Vagina (tissue), 2 donors: ENCODE data around the gene PHACTR3. TPM values are rescaled to one million over a fixed set of nuclear protein-coding genes. Genes with fewer than 3 reads are reported as not detected.

Source experiments
- DNase-seq, 2 donors: peaks; one replicate each; pipeline ENCODE4 v3.0.0-alpha.2; 2017; ENCODE audit errors: extremely low spot score in 2 of 2
- H3K27ac ChIP-seq: fragments of 200-600 bp; sonication (generic); one replicate; pipeline ENCODE4 v1.5.1; 2019
- H3K27me3 ChIP-seq: fragments of 200-600 bp; sonication (generic); one replicate; pipeline ENCODE4 v1.5.1; 2019
- H3K36me3 ChIP-seq, 2 donors: fragments of 200-600 bp; sonication (generic); one replicate each; pipeline ENCODE4 v1.5.1; 2017 to 2019
- H3K4me1 ChIP-seq: fragments of 200-600 bp; sonication (generic); one replicate; pipeline ENCODE4 v1.5.1; 2019
- H3K4me3 ChIP-seq, 2 donors: fragments of 200-600 bp; sonication (generic); 1 replicate in 1 of 2; 2 replicates in 1 of 2; pipeline ENCODE4 v1.5.1; 2016 to 2019
- H3K9me3 ChIP-seq: fragments of 200-600 bp; sonication (generic); one replicate; pipeline ENCODE4 v1.5.1; 2019
- CTCF ChIP-seq, 3 experiments: fragments of 450-650 bp in 2 of 3; fragments of 200-600 bp in 1 of 3; sonication (generic) in 1 of 3; IDR thresholded peaks; one replicate each; pipeline ENCODE4 v1.5.1; 2017 to 2019; ENCODE audit warnings: antibody characterized with exemption in 3 of 3, mild to moderate bottlenecking in 2 of 3, moderate library complexity in 2 of 3
- POLR2A ChIP-seq, 2 donors: fragments of 450-650 bp; IDR thresholded peaks; one replicate each; pipeline ENCODE4 v1.6.1; 2017; ENCODE audit warnings: antibody characterized with exemption in 2 of 2, mild to moderate bottlenecking in 2 of 2, moderate library complexity in 2 of 2
- POLR2AphosphoS5 ChIP-seq, 2 donors: sonication (generic); formaldehyde crosslinking; IDR thresholded peaks; one replicate each; pipeline ENCODE4 v1.9.0; 2017; ENCODE audit warnings: antibody characterized with exemption in 2 of 2, mild to moderate bottlenecking in 2 of 2, low read depth in 1 of 2; ENCODE audit not compliant: insufficient read depth in 1 of 2
- intact Hi-C: fragments of 100-400 bp; cut with DNase I; formaldehyde crosslinking; loops from one replicate; pipeline ENCODE4 v1.15.1; 2023
- total RNA-seq: library from RNA; depleted of rRNA; stranded (reverse); fragments of >200 nt; gene quantifications from one replicate; pipeline ENCODE4 v1.2.3, GENCODE V29; 2016

PHACTR3 gene
- total RNA-seq, 1 donor from 2014 or later: 8.3 TPM

- no peak overlapping the region for H3K4me3 ChIP-seq
- intact Hi-C loops: no loop called here
- DNase-seq: peak in 1 of 2 donors; percentile 65
- H3K36me3 ChIP-seq: no peaks in the 10 kb centered on the region
- H3K27ac ChIP-seq: no peak overlapping the region
- H3K4me1 ChIP-seq: peaks cover 15% of the 10 kb centered on the region
- no peak for TF ChIP-seq CTCF (IDR thresholded peaks at IDR 0.05)
- TF ChIP-seq POLR2AphosphoS5 (IDR thresholded peaks at IDR 0.05; ENCODE audit: insufficient read depth in 1 of 2, low read depth in 1 of 2): no peak
- TF ChIP-seq POLR2A (IDR thresholded peaks at IDR 0.05): no peak
- no peaks in the 10 kb centered on the region for H3K9me3 ChIP-seq
- H3K27me3 ChIP-seq: no peaks in the 10 kb centered on the region
These were observed 218.1 kb downstream of the PHACTR3 start for GRCh38 chr20:59822291-59823029.

GRCh38 chr20:59823030-59823423 lies 218.7 kb downstream of the PHACTR3 start:
- Histone ChIP-seq H3K4me1 (peaks cover 15% of the 10 kb centered on the region), H3K4me3 (no peak overlapping the region), H3K27me3 (no peaks in the 10 kb centered on the region), H3K36me3 (no peaks in the 10 kb centered on the region), H3K27ac (no peak overlapping the region), H3K9me3 (no peaks in the 10 kb centered on the region)
- TF ChIP-seq POLR2AphosphoS5 (IDR thresholded peaks at IDR 0.05; ENCODE audit: insufficient read depth in 1 of 2, low read depth in 1 of 2) (no peak), POLR2A (IDR thresholded peaks at IDR 0.05) (no peak), CTCF (IDR thresholded peaks at IDR 0.05) (no peak)
- intact Hi-C loops: no loop called here
- peak in 1 of 2 donors; percentile 49 for DNase-seq

DNA sequence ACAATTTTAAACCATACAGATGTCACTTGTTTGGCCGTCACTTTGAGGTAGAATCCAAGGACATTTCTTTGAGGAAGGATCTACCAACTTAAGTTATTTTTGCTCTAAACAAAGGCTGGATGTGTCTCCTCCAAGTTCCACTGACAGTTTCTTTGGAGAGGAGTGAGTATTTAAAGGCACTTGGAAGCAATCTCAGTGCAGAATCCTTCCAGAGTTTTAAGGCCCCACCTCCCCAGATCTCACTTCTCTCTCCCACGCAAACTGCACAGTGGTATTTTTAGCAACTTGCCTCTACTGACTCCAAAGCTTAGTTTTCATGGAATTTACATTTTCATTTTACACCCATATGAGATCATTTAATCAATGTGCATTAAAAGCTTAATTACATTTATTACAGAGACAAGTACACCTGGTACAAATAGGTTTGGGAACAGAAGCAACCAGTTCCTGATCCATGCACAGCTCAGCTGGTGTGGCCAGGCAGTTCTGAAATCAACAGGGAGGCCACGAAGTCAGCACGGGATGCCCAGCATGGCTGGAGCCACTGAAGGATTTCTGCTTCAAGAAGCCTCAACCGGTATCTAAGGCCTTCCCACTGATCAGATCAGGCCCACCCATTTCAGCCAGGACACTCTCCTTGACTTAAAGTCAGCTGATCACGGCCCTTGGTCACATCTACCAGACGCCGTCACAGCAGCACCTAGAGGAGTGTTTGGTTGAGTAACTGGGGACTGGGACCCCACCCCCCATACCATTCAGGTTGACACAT lies 219.3 kb downstream of the PHACTR3 start:
- intact Hi-C loops: no loop called here
- H3K36me3 ChIP-seq: no peaks in the 10 kb centered on the region
- peaks cover 15% of the 10 kb centered on the region for H3K4me1 ChIP-seq
- H3K4me3 ChIP-seq: no peak overlapping the region
- DNase-seq: peak in 1 of 2 donors; percentile 77
- H3K27ac ChIP-seq: no peak overlapping the region
- H3K27me3 ChIP-seq: no peaks in the 10 kb centered on the region
- no peaks in the 10 kb centered on the region for H3K9me3 ChIP-seq
- TF ChIP-seq CTCF (IDR thresholded peaks at IDR 0.05): no peak
- TF ChIP-seq POLR2A (IDR thresholded peaks at IDR 0.05): no peak
- TF ChIP-seq POLR2AphosphoS5 (IDR thresholded peaks at IDR 0.05; ENCODE audit: insufficient read depth in 1 of 2, low read depth in 1 of 2): no peak

DNA sequence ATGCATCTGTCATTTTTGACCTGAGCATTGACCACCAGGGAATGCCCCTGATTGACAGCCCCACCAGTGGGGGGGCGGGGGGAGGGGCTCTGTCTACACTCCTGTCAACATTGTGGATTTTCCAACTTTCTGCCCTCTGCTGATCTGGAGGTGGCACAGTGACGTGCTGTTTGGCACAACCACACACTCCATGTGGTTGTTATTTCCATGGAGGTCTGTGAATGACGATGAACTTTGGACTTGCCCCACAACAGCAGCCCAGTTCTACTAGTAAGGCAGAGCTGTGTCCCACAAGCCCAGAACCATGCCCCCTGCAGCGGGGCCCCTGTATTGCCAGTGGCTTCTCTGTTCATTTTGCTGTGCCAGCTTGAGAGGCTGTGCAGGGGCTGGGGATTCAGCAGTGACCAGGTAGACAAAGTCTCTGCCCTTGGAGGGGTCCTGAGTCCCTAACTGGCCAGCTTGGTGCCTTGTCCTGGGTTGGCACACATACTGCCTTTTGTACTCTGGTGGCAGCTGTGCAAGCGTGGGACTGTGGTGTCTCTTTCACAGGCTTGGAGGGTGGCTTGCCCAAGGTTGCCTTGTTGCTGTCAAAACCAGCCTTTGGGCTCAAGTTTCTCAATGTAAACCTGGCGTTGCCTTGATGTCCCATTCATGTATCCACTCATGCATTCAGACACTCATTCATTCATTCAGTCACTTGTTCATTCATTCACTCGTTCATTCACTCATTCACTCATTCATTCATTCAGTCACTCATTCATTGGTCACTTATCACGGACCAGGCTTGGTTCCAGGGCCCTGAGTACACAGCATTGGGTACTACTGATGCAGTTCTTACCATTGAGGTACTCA lies 220.6 kb downstream of the PHACTR3 start:
- no peak overlapping the region for H3K4me3 ChIP-seq
- H3K27me3 ChIP-seq: no peaks in the 10 kb centered on the region
- H3K9me3 ChIP-seq: no peaks in the 10 kb centered on the region
- H3K36me3 ChIP-seq: no peaks in the 10 kb centered on the region
- peaks cover 19% of the 10 kb centered on the region for H3K4me1 ChIP-seq
- H3K27ac ChIP-seq: no peak overlapping the region
- intact Hi-C loops: no loop called here
- TF ChIP-seq CTCF (IDR thresholded peaks at IDR 0.05) (no peak), POLR2A (IDR thresholded peaks at IDR 0.05) (no peak), POLR2AphosphoS5 (IDR thresholded peaks at IDR 0.05; ENCODE audit: insufficient read depth in 1 of 2, low read depth in 1 of 2) (no peak)
- DNase-seq: peak in 1 of 2 donors; percentile 70
